GM18517 (cell line): Measurements from ENCODE around the gene MYL7.
"Not testable (repeated sequence)": the region's sequence is repeated elsewhere in the genome, so short reads cannot be mapped to it uniquely, and the experiment has no call there.

Experiments used
- ATAC-seq: cut with Tn5 transposase; IDR thresholded peaks from one replicate; pipeline ENCODE4 v1.9.1; 2021; ENCODE audit warnings: mild to moderate bottlenecking, moderate library complexity; ENCODE audit not compliant: unreplicated experiment

The MYL7 gene, protein sequence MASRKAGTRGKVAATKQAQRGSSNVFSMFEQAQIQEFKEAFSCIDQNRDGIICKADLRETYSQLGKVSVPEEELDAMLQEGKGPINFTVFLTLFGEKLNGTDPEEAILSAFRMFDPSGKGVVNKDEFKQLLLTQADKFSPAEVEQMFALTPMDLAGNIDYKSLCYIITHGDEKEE

DNA sequence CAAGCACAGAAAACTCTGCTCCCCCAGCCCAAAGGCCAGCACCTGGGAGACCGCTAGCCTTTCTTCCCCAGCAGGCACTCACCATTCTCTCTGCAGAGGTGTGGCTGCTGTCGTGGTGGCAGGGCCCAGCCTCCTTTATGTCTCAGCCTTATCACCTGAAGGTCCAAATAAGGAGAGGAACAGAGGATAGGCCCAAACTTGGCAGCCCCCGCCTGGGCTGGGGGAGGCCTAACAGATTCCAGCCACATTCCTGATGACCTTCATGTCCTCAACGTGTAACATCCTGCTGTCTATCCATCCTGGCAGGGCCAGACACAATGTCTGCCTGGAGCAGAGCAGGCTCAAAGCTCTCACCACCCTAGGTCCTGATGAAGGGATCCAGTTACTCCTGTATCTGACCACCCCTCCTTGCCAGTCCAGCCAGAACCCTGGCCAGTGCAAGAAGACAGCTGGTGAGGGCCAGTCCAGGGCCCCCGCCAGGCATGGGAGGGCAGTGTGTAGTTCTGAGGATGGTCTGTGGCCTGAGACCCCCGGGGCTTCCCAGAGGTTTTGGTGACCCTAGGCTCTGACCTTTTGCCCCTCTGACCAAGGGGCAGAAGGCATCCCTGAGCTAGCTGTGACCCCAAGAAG lies at the start of gene MYL7:
MYL7 (minus strand) TSS at position 112 of the 630 bp plus-strand sequence; CDS start at position 85, 27 bp downstream.
- no peak for ATAC-seq

DNA sequence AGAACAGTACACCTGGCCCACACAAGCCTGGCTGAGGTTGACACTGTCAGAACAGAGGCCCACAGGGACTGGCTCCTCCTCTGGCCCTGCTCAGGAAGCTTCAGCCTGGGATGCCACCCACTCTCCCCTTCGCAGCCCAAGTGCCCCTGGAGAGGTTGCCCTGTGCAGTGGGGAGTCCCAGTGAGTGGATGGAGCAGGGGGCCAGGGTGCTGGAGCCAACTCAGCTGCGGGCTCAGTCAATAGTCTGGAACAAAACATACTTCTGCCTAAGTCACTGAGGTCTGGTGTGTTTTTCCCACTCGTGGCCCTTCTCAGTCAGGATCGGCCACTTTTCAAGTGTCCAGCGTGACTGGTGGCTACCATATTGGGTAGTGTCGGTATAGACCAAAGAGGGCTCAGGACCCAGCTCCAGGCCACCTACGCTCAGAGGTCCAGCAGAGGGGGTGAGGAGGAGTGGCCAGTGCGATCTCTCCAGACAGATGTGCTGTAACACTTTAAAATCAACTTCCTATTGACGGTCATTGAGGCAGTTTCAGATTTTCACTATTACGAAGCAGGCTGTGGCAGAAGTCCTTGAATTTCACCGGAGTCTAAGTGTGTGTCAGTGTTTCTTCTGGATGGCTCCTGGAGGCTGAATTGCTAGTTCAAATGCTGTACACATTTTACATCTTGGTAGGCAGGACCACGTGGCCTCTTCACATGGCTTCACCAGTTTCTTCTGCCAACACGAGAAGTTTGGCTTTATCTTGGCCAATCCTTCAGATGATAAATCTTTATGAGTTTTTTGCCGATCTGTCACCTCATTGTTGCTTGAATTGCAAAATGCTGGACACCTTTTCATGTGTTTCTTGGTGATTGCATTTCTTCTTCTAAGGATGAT lies 49.1 kb upstream of the MYL7 start:
- ATAC-seq = no peak

DNA sequence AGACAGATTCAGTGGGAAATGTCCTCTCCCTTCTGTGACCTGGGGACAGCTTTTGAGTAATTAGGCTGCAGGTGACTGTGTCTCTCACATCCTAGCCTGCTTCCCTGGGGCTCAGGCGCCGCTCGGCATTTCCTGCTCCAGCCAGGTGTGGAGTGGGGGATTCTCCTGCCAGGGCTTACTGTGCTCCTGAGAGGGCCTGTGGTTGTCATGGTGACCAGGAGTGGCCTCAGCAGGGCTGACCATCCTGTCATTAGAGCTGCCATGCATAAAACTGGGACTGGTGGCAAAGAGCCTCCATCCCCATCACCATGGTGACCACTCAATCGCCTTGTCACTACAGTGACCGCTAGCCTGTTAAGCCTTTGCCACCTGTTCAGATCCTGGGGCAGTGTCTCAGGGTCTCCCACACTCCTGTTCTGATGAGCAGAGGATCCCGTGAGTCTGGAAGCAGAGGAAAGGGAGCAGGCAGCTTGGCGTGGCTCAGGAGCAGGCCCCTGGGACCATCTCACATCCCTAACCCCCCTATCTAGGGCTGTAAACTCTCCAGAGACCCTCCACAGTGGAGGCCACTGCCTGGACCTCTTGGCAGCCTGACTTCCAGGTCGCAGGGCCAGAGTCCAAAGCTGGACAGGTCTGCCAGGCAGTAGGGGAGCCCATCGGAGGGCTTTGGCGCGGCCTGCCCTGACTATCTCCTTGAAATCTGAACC lies 48.3 kb upstream of the MYL7 start, which contains the start of gene GCK:
GCK (minus strand) TSS at position 154 of the 707 bp plus-strand sequence. CDS start 486 bp downstream, outside the sequence.
- ATAC-seq = no peak

DNA sequence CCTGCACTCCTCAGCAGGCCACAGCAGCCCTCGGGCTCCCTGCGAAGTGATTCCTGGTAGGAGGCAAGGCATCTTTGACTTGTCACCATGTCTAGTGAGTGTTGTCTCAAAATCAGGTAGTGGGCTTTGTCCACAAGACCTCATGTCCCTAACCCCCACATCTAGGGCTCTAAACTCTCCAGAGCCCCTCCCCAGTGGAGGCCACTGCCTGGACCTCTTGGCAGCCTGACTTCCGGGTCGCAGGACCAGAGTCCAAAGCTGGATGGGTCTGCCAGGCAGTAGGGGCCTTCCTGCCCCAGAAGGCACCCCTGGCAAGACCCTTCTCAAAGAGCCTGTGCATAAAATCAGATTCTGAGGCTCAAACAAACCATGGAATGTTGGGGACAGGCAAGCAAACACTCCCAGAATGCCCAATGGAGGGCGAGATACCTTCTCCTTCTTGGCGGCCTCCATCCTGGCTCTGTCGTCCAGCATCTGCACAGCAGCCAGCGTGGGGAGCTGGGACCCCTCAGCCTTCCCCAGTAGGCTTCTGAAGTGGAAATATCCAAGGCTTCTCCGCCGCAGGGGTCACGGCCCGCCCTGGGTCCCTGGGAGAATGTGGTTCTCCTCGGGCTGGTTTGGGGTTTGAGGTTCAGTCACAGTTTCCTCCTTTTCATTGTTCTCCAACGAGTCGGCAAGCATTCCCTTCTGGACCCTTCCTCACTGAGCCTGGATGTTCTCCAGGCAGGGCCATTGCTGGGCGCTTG lies 47.5 kb upstream of the MYL7 start:
- ATAC-seq = no peak

DNA sequence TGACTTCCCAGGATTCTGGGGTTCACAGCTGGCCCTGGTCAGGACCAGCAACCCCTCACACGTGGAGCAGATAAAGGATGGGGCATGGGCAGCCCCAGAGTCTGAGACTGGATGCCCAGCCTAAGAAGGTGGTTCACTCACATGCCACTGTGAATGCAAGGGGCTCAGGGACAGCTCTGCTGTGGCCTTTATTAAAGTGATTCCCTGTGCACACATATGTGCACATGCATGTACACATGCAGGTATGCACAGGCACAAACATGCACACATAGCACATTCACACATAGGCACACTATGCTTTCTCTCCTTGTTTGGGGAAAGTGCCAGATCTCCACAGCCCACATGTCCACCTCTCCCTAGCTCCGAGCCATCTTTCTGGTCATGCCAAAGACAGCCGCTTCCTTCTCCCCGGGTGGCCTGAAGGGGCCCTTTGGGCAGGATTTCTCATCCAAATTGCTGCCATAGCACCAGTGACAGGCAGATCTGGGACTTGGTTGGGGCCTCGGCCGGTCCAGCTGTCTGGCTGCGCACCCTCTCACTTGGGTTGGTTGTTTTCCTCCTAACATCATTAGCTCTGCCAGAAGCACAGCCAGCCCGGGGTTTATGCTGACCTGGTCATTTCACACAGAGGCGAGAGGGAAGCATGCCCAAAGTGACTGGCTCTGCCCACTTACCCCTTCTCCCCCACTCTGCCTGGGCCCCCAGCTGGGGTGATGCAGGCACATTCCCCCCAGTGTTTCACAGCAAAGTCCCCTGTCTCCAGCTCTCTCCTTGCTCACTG lies 46.7 kb upstream of the MYL7 start:
- ATAC-seq = no peak

DNA sequence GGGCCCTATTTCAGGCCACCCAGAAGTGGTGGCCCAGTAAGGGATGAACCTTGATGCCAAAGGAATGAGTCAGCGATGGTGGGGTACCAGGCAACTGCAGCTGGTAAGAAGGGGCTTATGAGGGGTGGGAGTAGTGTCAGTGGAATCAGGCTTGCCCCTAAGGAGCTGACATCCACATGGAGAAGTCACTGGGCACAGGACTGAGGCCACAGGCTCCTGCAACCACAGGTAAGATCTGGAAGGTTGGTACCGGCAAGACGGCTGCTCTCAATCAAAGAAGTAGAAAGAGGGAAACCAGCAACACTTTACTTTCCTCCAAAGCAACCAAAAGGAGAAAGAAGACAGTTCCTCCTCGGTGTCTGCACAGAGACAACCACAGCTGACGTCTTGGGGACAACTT lies 45.6 kb upstream of the MYL7 start:
- no peak for ATAC-seq

DNA sequence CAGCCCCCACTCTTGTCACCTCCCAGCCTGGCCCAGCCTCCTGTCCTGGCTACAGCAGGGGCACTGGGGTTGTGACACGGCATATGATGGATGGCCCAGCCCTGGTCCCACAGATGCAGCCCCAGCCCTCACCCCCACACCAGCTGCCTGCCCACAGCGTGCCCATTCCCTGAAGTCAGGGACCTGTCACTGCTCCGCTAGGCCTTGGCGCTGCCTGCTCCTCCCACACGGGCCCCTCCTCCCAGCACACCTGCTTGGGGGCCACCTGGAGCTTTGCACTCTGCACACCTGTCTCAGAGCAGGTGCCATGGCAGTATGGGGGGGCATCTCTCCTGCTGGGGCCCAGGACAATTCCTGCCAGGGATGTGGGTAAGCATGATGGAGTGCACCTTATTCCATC lies 44.6 kb upstream of the MYL7 start:
- ATAC-seq = no peak

DNA sequence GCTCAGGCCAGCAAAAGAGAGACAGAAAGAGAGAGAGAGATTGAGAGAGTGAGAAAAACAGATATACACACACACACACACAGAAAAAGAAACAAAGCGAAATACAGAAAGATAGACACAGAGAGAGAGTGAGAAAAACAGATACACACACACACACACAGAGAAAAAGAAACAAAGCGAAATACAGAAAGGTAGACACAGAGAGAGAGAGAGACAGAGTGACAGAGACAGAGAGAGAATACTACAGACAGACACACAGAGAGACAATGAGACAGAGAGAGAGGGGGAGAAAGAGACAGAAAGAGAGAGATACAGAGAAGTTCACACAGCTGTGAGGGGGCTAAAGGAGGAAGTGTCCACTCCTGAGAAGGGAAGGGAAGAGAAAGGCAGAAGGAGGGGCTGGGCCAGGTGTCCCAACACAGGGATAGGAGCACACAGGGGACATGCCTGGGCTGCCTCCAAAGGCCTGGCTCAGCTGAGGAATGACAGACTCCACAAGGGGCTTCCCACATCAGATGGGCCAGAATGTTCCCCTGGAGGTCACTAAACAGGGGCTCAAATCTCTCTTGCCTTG lies 43.8 kb upstream of the MYL7 start:
- ATAC-seq = no peak

DNA sequence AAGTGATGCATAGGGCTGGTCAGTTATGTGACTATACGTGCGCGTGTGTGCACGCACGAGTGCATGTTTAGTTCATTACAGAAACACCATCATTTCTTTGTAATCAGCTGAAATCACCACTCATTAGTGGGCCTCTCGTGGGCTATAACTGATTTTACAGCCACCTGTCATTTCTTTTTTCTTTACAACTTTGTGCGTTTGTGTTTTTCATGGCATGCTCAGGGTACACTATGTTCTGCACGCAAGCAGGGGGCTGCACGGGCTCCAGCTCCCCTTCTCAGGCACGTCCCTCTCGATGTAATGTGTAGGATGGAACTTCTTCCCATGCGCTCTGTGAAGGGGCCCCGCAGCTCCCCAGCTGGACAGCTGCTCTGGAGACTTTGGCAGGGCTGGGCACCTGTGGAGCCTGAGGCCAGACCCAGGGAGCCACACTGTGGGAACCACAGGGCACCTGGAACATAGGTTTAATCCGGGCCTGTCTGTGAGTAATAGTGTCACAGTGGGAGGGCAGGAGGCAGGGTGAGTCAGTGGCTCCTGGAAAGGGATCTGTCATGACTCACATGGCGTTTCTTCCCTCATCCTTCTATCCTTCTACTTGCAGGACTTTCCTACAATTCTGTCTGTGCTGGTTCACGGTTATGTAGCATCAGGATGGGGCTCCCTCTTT lies 43.2 kb upstream of the MYL7 start:
- no peak for ATAC-seq

DNA sequence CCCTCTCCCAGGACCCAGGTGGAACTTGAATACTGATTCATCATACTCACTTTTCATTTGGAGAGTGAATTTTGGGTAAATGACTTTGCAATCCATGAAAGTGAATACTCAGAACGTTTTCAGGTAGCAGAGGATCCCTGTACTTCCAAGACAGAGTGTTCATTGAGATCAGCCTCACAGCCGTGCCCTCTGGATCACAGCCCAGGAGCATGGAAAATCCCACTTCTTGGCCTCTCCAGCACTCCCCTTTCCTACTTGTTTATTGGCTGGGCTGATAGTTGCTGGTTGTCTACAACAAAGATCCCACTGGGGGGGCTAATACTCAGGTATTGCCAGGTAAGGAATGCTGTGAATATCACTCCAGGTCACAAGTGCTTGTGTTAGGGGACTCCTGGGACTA lies 42.3 kb upstream of the MYL7 start:
- no peak for ATAC-seq

DNA sequence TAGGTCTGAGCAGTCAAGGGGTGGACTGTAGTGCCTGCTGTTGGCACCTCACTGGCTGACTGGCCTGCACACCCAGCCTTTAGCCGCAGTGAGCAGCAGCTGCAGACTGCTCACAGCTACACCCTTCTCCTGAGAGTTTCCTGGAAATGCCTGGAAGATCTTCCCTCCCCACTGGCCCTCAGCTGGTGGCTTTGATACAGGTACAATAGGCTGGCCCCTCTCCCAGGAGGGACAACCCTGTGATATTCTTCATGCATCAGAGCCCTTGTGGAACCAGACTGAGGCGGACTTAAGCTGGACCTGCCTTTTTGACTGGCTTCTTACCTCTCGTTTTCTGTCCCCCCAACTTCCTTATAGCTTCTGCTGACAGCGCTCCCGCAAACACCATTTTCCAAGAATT lies 41.7 kb upstream of the MYL7 start:
- ATAC-seq = no peak

DNA sequence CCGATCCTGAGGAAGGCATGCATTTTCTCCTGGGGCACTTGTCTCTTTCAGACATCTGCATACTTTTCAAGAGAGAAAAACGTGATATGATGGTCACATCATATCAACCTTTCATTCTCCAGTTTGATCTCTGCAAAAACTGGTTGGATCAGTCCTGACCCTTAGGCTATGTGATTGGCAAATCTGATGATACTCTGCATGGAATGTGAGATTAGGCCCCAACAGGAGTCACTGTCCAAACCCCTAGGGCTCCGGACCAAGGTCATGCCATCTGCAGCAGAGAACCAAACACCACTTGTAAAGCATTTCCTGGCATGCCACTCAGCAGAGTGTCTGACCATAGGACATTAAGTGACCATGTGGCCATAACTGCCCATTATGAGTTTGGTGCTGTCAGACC lies 39.5 kb upstream of the MYL7 start:
- ATAC-seq = no peak

DNA sequence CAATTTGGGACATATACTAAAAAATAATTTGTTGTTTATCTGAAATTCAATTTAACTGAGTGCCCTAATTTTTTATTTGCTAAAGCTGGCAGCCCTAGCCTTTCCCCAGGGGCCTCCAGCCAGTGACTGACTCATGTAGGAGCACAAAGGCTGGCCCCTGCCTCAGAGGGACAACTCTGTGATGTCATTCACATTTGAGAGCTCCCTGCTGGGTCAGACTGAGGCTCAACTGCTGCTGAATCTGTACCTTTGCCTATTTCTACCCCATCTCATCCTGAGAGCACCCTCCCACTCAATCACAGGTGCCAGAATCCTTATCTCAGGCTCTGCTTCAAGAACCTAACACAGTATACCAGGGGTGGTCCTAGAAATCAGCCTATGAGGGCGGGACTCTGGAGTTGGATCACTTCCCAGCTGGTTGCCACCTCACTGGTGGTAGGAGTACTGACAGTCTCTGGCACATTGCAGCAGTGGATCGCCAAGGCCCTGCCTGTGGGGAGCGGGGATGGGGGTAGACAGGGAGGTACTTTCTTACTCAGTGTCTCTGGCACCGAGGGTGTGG lies 36.5 kb upstream of the MYL7 start:
- ATAC-seq = no peak

DNA sequence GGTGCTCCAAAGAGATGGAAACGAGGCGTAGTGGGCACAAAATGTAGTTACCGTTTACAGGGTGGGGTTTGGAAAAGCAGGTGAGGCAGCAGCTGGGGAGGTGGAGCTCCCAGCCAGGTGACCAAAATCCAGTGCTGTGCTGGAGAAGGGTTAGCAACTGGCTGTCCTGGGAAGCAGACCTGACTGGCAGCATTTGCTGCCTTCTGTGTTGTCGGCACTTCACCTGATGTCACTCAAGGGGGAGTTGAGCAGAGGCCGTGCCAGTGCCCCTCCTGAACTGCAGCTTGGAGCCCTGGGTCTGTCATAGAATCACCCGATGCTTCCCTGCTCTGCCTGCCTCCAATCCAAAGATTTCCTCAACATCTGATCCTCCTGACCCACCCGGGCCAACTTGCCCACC lies 35.4 kb upstream of the MYL7 start:
- ATAC-seq = no peak

DNA sequence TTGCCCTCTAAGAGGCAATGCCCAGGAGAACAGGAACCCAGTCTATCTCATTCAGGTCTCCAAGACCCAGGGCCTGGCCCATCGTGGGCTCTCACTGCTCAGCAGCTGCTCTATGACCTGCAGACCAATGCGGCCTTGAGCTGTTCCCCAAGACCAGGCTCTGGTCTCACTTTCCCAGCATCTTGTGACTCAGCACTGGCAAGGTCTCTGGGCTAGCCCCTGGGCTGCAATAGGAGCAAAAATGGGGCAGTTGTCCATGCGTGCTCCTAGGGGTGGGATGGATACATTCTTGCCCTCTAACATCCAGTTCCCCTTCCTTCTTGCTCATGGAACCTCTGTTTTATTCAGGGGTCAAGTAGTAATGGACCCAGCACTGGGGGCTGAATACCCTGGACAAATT lies 34.6 kb upstream of the MYL7 start:
- ATAC-seq = no peak

DNA sequence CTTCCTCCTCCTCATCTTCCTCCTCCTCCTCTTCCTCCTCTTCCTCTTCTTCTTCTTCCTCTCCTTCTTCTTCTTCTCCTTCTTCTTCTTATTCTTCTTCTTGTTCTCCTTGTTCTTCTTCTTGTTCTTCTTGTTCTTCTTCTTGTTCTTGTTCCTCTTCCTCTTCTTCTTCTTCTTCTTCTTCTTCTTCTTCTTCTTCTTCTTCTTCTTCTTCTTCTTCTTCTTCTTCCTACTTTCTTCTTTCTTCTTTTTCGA lies 33.5 kb upstream of the MYL7 start:
- not testable (repeated sequence) for ATAC-seq

DNA sequence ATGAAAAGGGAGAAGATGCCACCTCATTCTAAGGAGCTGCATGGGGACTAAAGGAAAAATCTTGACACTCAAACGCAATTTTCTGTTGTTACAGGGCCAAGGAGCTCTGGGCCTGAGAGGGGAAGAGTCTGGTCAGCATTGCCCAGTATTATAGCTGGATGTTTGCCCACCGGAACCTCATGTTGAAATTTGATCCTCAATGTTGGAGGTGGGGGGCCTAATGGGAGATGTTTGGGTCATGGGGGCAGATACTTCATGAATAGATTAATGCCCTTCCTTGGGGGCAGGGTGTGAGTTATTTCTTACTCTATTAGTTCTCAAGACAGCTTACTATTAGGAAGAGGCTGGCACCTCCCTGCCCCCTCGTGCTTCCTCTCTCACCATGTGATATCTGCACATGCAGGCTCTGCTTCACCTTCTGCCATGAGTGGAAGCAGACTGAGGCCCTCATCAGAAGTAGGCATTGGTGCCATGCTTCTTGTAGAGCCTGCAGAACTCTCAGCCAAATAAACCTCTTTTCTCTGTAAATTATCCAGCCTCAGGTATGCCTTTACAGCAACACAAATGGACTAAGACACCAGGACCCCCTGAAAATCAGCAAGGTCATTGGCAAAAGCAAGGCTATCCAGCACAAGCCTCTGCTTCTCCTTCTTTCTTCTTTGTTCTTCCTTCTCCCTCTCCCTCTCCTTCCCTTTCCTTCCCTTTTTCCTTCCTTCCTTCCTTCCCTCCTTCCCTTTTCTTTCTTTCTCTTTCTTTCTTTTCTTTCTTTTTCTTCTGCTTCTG lies 33.0 kb upstream of the MYL7 start:
- ATAC-seq = no peak

DNA sequence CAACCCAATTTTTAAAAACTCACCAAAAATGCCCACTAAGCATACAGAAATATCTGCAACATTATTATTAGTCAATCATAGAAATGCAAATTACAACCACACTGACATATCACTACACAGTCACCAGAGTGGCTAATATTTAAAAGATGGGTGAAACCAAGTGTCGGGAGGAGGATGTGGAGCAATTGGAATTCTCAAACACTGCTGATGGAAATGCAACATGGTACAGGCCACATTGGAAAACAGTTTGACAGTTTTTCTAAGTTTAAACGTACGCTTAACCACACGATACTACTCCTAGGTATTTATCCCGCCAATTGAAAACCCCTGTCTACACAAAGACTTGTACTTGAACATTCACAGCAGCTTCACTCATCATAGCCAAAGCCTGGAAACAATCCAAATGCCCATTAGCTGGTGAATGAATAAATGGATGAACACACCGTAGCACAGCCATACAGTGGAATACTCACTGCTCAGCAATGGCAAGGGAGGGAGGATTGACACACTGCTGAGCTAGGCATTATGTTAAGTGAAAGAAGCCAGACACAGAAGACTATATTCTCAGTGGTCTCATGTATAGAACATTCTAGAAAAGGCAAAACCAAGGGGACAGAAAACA lies 31.8 kb upstream of the MYL7 start:
- no peak for ATAC-seq
